Caco-2 (cell line): ENCODE measurements around the gene SH2B3. TPM values are rescaled to one million over a fixed set of nuclear protein-coding genes. Genes with fewer than 3 reads are reported as not detected.

Source experiments
- BruUV-seq: library from RNA; stranded (reverse); fragments of 400-500 nt; replicated peaks from 2 replicates; lab custom pipeline; 2021; lab: Mats Ljungman, UMichigan
- CTCF ChIA-PET: fragments of 300-600 bp; sonication (Branson Sonifier 250); formaldehyde crosslinking; loops from one replicate; lab custom pipeline; 2022; ENCODE audit warnings: antibody characterized with exemption; lab: Charles Lee
- POLR2A ChIA-PET: fragments of 300-600 bp; sonication (Branson Sonifier 250); formaldehyde crosslinking; loops from one replicate; lab custom pipeline; 2022; ENCODE audit warnings: antibody characterized with exemption; lab: Charles Lee
- DNase-seq, 2 experiments: peaks; one replicate each; pipeline versions ENCODE4 v3.0.0 to v3.0.0-alpha.2; 2020 to 2022
- H3K27me3 ChIP-seq: replicated peaks from 2 replicates; pipeline ENCODE4 v1.6.0; 2011; ENCODE audit warnings: low read length; ENCODE audit not compliant: control insufficient read depth, insufficient read depth
- H3K36me3 ChIP-seq: 2 replicates; pipeline ENCODE4 v1.5.1; 2011; ENCODE audit warnings: low read length; ENCODE audit not compliant: control insufficient read depth, insufficient read depth
- H3K4me1 ChIP-seq: fragments of 250-450 bp; sonication (Bioruptor Pico); 2 replicates; pipeline ENCODE4 v1.5.1; 2020; ENCODE audit warnings: mild to moderate bottlenecking
- H3K4me3 ChIP-seq: 2 replicates; pipeline ENCODE4 v1.5.1; 2011; ENCODE audit warnings: low read depth, mild to moderate bottlenecking, control low read depth, low read length
- H3K9me3 ChIP-seq: fragments of 250-450 bp; sonication (Bioruptor Pico); 2 replicates; pipeline ENCODE4 v1.5.1; 2020; ENCODE audit warnings: mild to moderate bottlenecking, moderate library complexity
- H3K27ac Mint-ChIP-seq: one replicate; pipeline ENCODE4 v1.8.0; 2022; ENCODE audit warnings: mixed read lengths; ENCODE audit not compliant: unreplicated experiment
- H3K27me3 Mint-ChIP-seq: one replicate; pipeline ENCODE4 v1.8.0; 2022; ENCODE audit warnings: mixed read lengths; ENCODE audit not compliant: insufficient read depth, unreplicated experiment
- H3K36me3 Mint-ChIP-seq: one replicate; pipeline ENCODE4 v1.8.0; 2022; ENCODE audit warnings: mild to moderate bottlenecking, mixed read lengths; ENCODE audit not compliant: insufficient read depth, unreplicated experiment
- H3K4me1 Mint-ChIP-seq: one replicate; pipeline ENCODE4 v1.8.0; 2022; ENCODE audit warnings: low read depth, mixed read lengths; ENCODE audit not compliant: unreplicated experiment
- H3K4me3 Mint-ChIP-seq: one replicate; pipeline ENCODE4 v1.8.0; 2022; ENCODE audit warnings: mild to moderate bottlenecking, moderate library complexity, mixed read lengths; ENCODE audit not compliant: unreplicated experiment
- H3K9me3 Mint-ChIP-seq: one replicate; pipeline ENCODE4 v1.8.0; 2022; ENCODE audit warnings: mixed read lengths; ENCODE audit not compliant: unreplicated experiment
- intact Hi-C: fragments of 100-400 bp; cut with micrococcal nuclease; formaldehyde crosslinking; loops from one replicate; pipeline ENCODE4 v1.10.0; 2022; ENCODE audit not compliant: unreplicated experiment
- total RNA-seq: library from RNA; stranded (reverse); gene quantifications from 2 replicates; pipeline ENCODE4 v1.2.3, GENCODE V29; 2022
- TF ChIP-seq, protein P1 (sequence below), 2 experiments: fragments of 200-600 bp in 1 of 2; IDR thresholded peaks; 1 replicate in 1 of 2; 2 replicates in 1 of 2; pipeline versions ENCODE4 v1.5.1 to v1.8.0; 2011 to 2022; ENCODE audit warnings: antibody characterized with exemption in 1 of 2, control low read depth in 1 of 2, inconsistent platforms in 1 of 2, low read depth in 1 of 2, low read length in 1 of 2, mild to moderate bottlenecking in 1 of 2, moderate library complexity in 1 of 2; ENCODE audit not compliant: insufficient read depth in 1 of 2, severe bottlenecking in 1 of 2, unreplicated experiment in 1 of 2

SH2B3 gene
- total RNA-seq, 1 experiment from 2014 or later: 16.1 TPM

DNA sequence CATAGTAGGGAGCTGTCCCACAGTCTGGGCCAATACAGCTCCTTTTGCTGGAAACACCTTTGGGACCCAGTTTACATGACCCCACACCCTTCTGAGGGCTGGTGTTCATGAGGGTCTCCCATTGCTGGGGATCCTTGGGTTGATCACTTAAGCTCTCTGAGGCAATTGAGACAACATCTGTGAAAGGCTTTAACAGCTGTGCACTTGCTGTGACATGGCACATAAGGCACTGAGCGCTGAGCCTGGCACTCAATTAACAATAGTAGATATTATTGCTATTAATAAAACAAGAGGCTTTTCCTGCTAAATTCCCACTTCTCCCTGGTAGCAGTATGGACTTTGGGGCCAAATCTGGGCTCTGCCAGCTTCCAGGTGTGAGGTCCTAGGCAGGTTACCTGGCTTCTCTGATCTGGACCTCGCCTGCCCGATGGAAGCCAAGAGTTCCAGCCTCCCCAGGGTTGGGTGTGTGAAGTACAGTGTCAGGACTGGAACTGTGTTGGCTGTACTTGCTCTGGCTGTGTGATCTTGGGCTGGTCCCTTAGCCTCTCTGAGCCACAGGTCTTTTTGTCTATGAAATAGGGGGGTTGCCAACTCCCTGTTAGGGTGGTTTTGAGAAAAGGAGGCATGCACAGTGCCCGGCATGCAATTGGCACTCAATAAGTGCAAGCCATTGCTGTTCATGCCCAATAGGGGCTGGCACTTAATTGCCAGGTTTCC, 3.1 kb downstream of the SH2B3 start:
- no peaks in the 10 kb centered on the region for H3K27me3 Mint-ChIP-seq
- intact Hi-C loops: no loop called here
- CTCF ChIA-PET: interaction anchor here (0.5 kb wide), 1 partner anchor 33 kb away, joined by 3 read pairs; no protein-coding TSS in a partner anchor

DNA sequence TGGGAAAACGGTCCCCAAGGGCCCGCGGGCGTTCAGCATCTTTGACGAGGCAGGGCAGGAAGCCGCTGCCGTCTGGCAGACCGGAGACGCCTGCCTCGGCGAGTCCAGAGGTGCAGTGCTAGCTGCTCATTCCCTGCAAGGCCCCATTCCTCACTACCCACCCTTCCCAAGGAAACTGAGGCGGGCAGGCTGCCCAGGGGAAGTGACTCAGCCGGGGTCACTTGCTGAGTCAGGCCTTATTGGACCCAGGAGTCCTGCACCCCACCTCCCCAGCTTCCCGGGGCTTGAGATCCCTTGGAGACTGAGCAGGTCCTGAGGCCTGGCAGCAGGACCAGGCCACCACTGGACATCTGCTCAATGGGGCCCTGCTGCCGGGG, 3.7 kb downstream of the SH2B3 start:
- Mint-ChIP-seq H3K4me3 (no peak overlapping the region), H3K27me3 (no peaks in the 10 kb centered on the region), H3K4me1 (peaks cover 5% of the 10 kb centered on the region), H3K9me3 (no peaks in the 10 kb centered on the region), H3K36me3 (peaks cover 18% of the 10 kb centered on the region), H3K27ac (no peak overlapping the region)
- CTCF ChIA-PET: no interaction called here
- intact Hi-C loops: no loop called here
- Histone ChIP-seq H3K27me3 (no peaks in the 10 kb centered on the region), H3K9me3 (no peaks in the 10 kb centered on the region), H3K4me1 (peaks cover 11% of the 10 kb centered on the region), H3K4me3 (no peak overlapping the region), H3K36me3 (no peaks in the 10 kb centered on the region)
- TF ChIP-seq, protein P1, sequence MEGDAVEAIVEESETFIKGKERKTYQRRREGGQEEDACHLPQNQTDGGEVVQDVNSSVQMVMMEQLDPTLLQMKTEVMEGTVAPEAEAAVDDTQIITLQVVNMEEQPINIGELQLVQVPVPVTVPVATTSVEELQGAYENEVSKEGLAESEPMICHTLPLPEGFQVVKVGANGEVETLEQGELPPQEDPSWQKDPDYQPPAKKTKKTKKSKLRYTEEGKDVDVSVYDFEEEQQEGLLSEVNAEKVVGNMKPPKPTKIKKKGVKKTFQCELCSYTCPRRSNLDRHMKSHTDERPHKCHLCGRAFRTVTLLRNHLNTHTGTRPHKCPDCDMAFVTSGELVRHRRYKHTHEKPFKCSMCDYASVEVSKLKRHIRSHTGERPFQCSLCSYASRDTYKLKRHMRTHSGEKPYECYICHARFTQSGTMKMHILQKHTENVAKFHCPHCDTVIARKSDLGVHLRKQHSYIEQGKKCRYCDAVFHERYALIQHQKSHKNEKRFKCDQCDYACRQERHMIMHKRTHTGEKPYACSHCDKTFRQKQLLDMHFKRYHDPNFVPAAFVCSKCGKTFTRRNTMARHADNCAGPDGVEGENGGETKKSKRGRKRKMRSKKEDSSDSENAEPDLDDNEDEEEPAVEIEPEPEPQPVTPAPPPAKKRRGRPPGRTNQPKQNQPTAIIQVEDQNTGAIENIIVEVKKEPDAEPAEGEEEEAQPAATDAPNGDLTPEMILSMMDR (IDR thresholded peaks at IDR 0.05; ENCODE audit: insufficient read depth in 1 of 2, low read depth in 1 of 2, low read length in 1 of 2, severe bottlenecking in 1 of 2, unreplicated experiment in 1 of 2): no peak
- POLR2A ChIA-PET: no interaction called here
- no peak for DNase-seq
- no TSS peak for BruUV-seq

More for the DNA sequence above, 3.1 kb downstream of the SH2B3 start:
- no peak for DNase-seq
- H3K4me1 Mint-ChIP-seq: peaks cover 11% of the 10 kb centered on the region
- H3K36me3 Mint-ChIP-seq: peaks cover 22% of the 10 kb centered on the region
- Histone ChIP-seq H3K9me3 (no peaks in the 10 kb centered on the region), H3K4me1 (peaks cover 14% of the 10 kb centered on the region), H3K27me3 (no peaks in the 10 kb centered on the region), H3K36me3 (no peaks in the 10 kb centered on the region), H3K4me3 (no peak overlapping the region)
- H3K9me3 Mint-ChIP-seq: no peaks in the 10 kb centered on the region
- POLR2A ChIA-PET: no interaction called here
- H3K27ac Mint-ChIP-seq: no peak overlapping the region
- no TSS peak for BruUV-seq
- TF ChIP-seq, protein P1 (IDR thresholded peaks at IDR 0.05; ENCODE audit: insufficient read depth in 1 of 2, low read depth in 1 of 2, low read length in 1 of 2, severe bottlenecking in 1 of 2, unreplicated experiment in 1 of 2): no peak
- no peak overlapping the region for H3K4me3 Mint-ChIP-seq

DNA sequence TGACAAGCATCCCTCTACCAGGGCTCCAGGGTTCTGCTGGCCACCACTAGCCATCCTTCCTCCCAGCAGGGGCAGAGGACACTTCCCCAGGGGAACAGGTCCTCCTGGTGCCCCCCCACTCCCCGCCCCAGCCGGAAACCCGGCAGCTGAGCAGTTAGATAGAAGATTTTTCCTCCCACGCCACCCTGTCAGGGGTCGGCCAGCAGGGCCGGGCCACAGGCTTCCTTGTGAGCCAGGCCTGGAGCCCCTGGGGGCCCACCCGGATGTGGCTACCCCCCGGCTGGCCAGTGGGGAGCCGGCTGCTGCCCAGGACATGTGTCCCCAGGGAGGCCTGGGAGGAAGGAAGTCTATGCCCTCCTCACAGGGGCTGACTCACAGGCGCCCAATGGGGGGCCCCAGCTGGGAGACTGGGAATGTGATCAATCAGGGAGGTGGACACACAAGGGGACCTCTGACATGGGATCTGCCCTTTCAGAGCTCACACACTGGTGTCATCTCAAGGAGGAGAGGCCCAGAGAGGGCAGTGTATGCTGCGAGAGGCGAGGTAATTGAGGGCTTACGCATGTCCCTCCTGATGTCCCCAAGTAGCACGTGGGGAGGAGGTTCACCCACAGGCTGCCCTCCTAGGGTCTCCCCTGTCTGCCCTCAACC, 4.2 kb downstream of the SH2B3 start:
- no peak for DNase-seq
- Histone ChIP-seq H3K27me3 (no peaks in the 10 kb centered on the region), H3K36me3 (no peaks in the 10 kb centered on the region)

More for the DNA sequence above, 4.2 kb downstream of the SH2B3 start:
- CTCF ChIA-PET: no interaction called here
- no peak overlapping the region for H3K27ac Mint-ChIP-seq
- no peak overlapping the region for H3K4me3 ChIP-seq
- TF ChIP-seq, protein P1 (IDR thresholded peaks at IDR 0.05; ENCODE audit: insufficient read depth in 1 of 2, low read depth in 1 of 2, low read length in 1 of 2, severe bottlenecking in 1 of 2, unreplicated experiment in 1 of 2): no peak
- POLR2A ChIA-PET: no interaction called here
- no peak overlapping the region for H3K4me3 Mint-ChIP-seq
- peaks cover 7% of the 10 kb centered on the region for H3K4me1 ChIP-seq
- H3K4me1 Mint-ChIP-seq: peaks cover under 1% of the 10 kb centered on the region
- BruUV-seq: no TSS peak
- H3K36me3 Mint-ChIP-seq: peaks cover 13% of the 10 kb centered on the region
- H3K9me3 Mint-ChIP-seq: no peaks in the 10 kb centered on the region
- H3K27me3 Mint-ChIP-seq: no peaks in the 10 kb centered on the region
- no peaks in the 10 kb centered on the region for H3K9me3 ChIP-seq
- intact Hi-C loops: no loop called here
